NCI-H460 (cell line): ENCODE measurements around the gene CDIP1. TPM values are rescaled to one million over a fixed set of nuclear protein-coding genes. Genes with fewer than 3 reads are reported as not detected.

Source experiments
- DNase-seq: peaks from one replicate; pipeline ENCODE4 v3.0.0-alpha.2; 2016; ENCODE audit warnings: low read depth; ENCODE audit errors: extremely low read depth
- total RNA-seq: library from RNA; depleted of rRNA; stranded (reverse); fragments of >200 nt; shearing (Covaris generic); gene quantifications from 2 replicates; pipeline ENCODE4 v1.2.3, GENCODE V29; 2014

CDIP1 gene
- total RNA-seq, 1 experiment from 2014 or later: 5.3 TPM

GRCh38 chr16:4517812-4518680, 20.5 kb downstream of the CDIP1 start:
- DNase-seq: peak; percentile 36

- no peak for DNase-seq
These were observed 22.9 kb downstream of the CDIP1 start for GRCh38 chr16:4515611-4516233.

- DNase-seq: no peak
These were observed 24.0 kb downstream of the CDIP1 start for GRCh38 chr16:4514606-4515005.

- DNase-seq: no peak
These were observed 24.7 kb downstream of the CDIP1 start for GRCh38 chr16:4513881-4514280.

- DNase-seq: no peak
These were observed 25.3 kb downstream of the CDIP1 start for GRCh38 chr16:4513086-4513860.

- DNase-seq: no peak
These were observed 26.1 kb downstream of the CDIP1 start for GRCh38 chr16:4512473-4512872.

- DNase-seq: peak; percentile 41
These were observed 27.0 kb downstream of the CDIP1 start for GRCh38 chr16:4511441-4512082.

GRCh38 chr16:4510747-4511426, 27.7 kb downstream of the CDIP1 start:
- no peak for DNase-seq

GRCh38 chr16:4510131-4510530, 28.4 kb downstream of the CDIP1 start:
- DNase-seq: no peak

- no peak for DNase-seq
These were observed 29.2 kb downstream of the CDIP1 start for GRCh38 chr16:4509420-4509819.

GRCh38 chr16:4508806-4509205, 29.8 kb downstream of the CDIP1 start:
- no peak for DNase-seq

- DNase-seq: no peak
These were observed 30.8 kb downstream of the CDIP1 start for GRCh38 chr16:4507588-4508345.

- peak; percentile 75 for DNase-seq
These were observed 32.1 kb downstream of the CDIP1 start for GRCh38 chr16:4506450-4506849.

- no peak for DNase-seq
These were observed 33.0 kb downstream of the CDIP1 start for GRCh38 chr16:4505356-4506147.

- no peak for DNase-seq
These were observed 37.5 kb downstream of the CDIP1 start for GRCh38 chr16:4501071-4501478.

- DNase-seq: peak; percentile 33
These were observed 38.3 kb downstream of the CDIP1 start for GRCh38 chr16:4500272-4500671.

- no peak for DNase-seq
These were observed 39.4 kb downstream of the CDIP1 start for GRCh38 chr16:4499196-4499555.

- no peak for DNase-seq
These were observed 39.9 kb downstream of the CDIP1 start for GRCh38 chr16:4498546-4499195.
